ENCODE data around the gene MAD1L1. TPM values are rescaled to one million over a fixed set of nuclear protein-coding genes. Genes with fewer than 3 reads are reported as not detected.

The MAD1L1 gene
- total RNA-seq, 1 donor from 2014 or later = 59.6 TPM

- Histone ChIP-seq H3K9me3 (no peaks in the 10 kb centered on the region), H3K27ac (no peak overlapping the region), H3K4me3 (no peak overlapping the region), H3K36me3 (peaks cover 4 to 8% of the 10 kb centered on the region in 2 donors), H3K27me3 (no peaks in the 10 kb centered on the region), H3K4me1 (no peaks in the 10 kb centered on the region)
- TF ChIP-seq CTCF (IDR thresholded peaks at IDR 0.05) = no peak
- no peak for DNase-seq (ENCODE audit: low spot score in 2 of 2)
- intact Hi-C loops (cut with DNase I) = no loop called here
Observed at GRCh38 chr7:1901431-1902210, 331.1 kb downstream of the MAD1L1 start.

- H3K27me3 ChIP-seq = no peaks in the 10 kb centered on the region
- no peaks in the 10 kb centered on the region for H3K9me3 ChIP-seq
- H3K4me3 ChIP-seq = no peak overlapping the region
- peaks cover 4 to 8% of the 10 kb centered on the region in 2 donors for H3K36me3 ChIP-seq
- no peak for DNase-seq (ENCODE audit: low spot score in 2 of 2)
- intact Hi-C loops (cut with DNase I) = no loop called here
- H3K27ac ChIP-seq = no peak overlapping the region
- no peaks in the 10 kb centered on the region for H3K4me1 ChIP-seq
- no peak for TF ChIP-seq CTCF (IDR thresholded peaks at IDR 0.05)
Observed at GRCh38 chr7:1900847-1901246, 331.9 kb downstream of the MAD1L1 start.

GRCh38 chr7:1899951-1900762, 332.6 kb downstream of the MAD1L1 start:
- H3K36me3 ChIP-seq = peaks cover 4 to 8% of the 10 kb centered on the region in 2 donors
- no peak for DNase-seq (ENCODE audit: low spot score in 2 of 2)
- no peaks in the 10 kb centered on the region for H3K27me3 ChIP-seq
- H3K4me3 ChIP-seq = no peak overlapping the region
- no peaks in the 10 kb centered on the region for H3K4me1 ChIP-seq
- TF ChIP-seq CTCF (IDR thresholded peaks at IDR 0.05) = no peak
- no peak overlapping the region for H3K27ac ChIP-seq
- intact Hi-C loops (cut with DNase I) = no loop called here
- no peaks in the 10 kb centered on the region for H3K9me3 ChIP-seq

GRCh38 chr7:1899196-1899595, 333.5 kb downstream of the MAD1L1 start:
- Histone ChIP-seq H3K4me1 (no peaks in the 10 kb centered on the region), H3K36me3 (peaks cover 4 to 8% of the 10 kb centered on the region in 2 donors), H3K27ac (no peak overlapping the region), H3K9me3 (no peaks in the 10 kb centered on the region), H3K27me3 (no peaks in the 10 kb centered on the region), H3K4me3 (no peak overlapping the region)
- intact Hi-C loops (cut with DNase I) = no loop called here
- no peak for DNase-seq (ENCODE audit: low spot score in 2 of 2)
- TF ChIP-seq CTCF (IDR thresholded peaks at IDR 0.05) = no peak

GRCh38 chr7:1898628-1899185, 334.0 kb downstream of the MAD1L1 start:
- no peak for TF ChIP-seq CTCF (IDR thresholded peaks at IDR 0.05)
- DNase-seq (ENCODE audit: low spot score in 2 of 2) = no peak
- intact Hi-C loops (cut with DNase I) = no loop called here

More at GRCh38 chr7:1898628-1899185, 334.0 kb downstream of the MAD1L1 start:
- H3K9me3 ChIP-seq = no peaks in the 10 kb centered on the region
- H3K4me3 ChIP-seq = no peak overlapping the region
- H3K27ac ChIP-seq = no peak overlapping the region
- no peaks in the 10 kb centered on the region for H3K4me1 ChIP-seq
- peaks cover 4 to 8% of the 10 kb centered on the region in 2 donors for H3K36me3 ChIP-seq
- no peaks in the 10 kb centered on the region for H3K27me3 ChIP-seq

All from ascending aorta (tissue), 2 donors.